ENCODE data around the gene PAPOLB. TPM values are rescaled to one million over a fixed set of nuclear protein-coding genes. Genes with fewer than 3 reads are reported as not detected.
A peak's percentile ranks its signal among the peaks of the same experiment; 100 is the strongest.

PAPOLB gene
- total and polyA plus RNA-seq, 4 donors: 0.01 to 1.9 (median 0.14) TPM

- WGBS, 2 donors: 4 to 9% methylated on average over 35 of the region's 35 CpGs
- ATAC-seq (ENCODE audit: insufficient read depth, low FRiP score) (no peak), DNase-seq (peak; percentile 79 to 87 (median 87))
- Histone ChIP-seq H3K36me3 (ENCODE audit: control insufficient read depth in 4 of 4, insufficient read depth in 4 of 4, low read length in 4 of 4) (peaks cover 0 to 3% (median 2%) of the 10 kb centered on the region in 4 donors), H3K9ac (ENCODE audit: insufficient read depth in 1 of 2, low read length in 2 of 2) (peak overlapping the region; percentile 56 to 76), H3K9me3 (ENCODE audit: control insufficient read depth in 4 of 4, insufficient read depth in 3 of 4, low read length in 3 of 4) (no peaks in the 10 kb centered on the region), H3K4me3 (peak overlapping the region; percentile 44), H3K27ac (ENCODE audit: low read depth in 1 of 2, low read length in 1 of 2) (peak overlapping the region; percentile 70 to 84), H3K4me1 (ENCODE audit: control insufficient read depth in 5 of 5, insufficient read depth in 5 of 5, low read length in 5 of 5) (peaks cover 0 to 38% (median 10%) of the 10 kb centered on the region in 5 donors), H3K27me3 (ENCODE audit: control insufficient read depth in 3 of 3, insufficient read depth in 3 of 3, low read length in 2 of 3) (no peaks in the 10 kb centered on the region)
- TF ChIP-seq CTCF (IDR thresholded peaks at IDR 0.05; ENCODE audit: control extremely low read depth, extremely low read depth): no peak
Observed at GRCh38 chr7:4882169-4883032, 20.6 kb upstream of the PAPOLB start.

GRCh38 chr7:4880218-4880617, 18.4 kb upstream of the PAPOLB start:
- H3K4me3 ChIP-seq: no peak overlapping the region
- no peaks in the 10 kb centered on the region for H3K9me3 ChIP-seq (ENCODE audit: control insufficient read depth in 4 of 4, insufficient read depth in 3 of 4, low read length in 3 of 4)
- peak overlapping the region in 1 of 2 donors; percentile 60 for H3K27ac ChIP-seq (ENCODE audit: low read depth in 1 of 2, low read length in 1 of 2)
- TF ChIP-seq CTCF (IDR thresholded peaks at IDR 0.05; ENCODE audit: control extremely low read depth, extremely low read depth): no peak
- 53 to 75% methylated on average over 10 of the region's 10 CpGs for WGBS, 2 donors
- no peak for ATAC-seq (ENCODE audit: insufficient read depth, low FRiP score)
- H3K9ac ChIP-seq (ENCODE audit: insufficient read depth in 1 of 2, low read length in 2 of 2): peak overlapping the region in 1 of 2 donors; percentile 33
- peak; percentile 39 to 47 (median 42) for DNase-seq
- H3K36me3 ChIP-seq (ENCODE audit: control insufficient read depth in 4 of 4, insufficient read depth in 4 of 4, low read length in 4 of 4): peaks cover 0 to 14% (median 7%) of the 10 kb centered on the region in 4 donors
- H3K27me3 ChIP-seq (ENCODE audit: control insufficient read depth in 3 of 3, insufficient read depth in 3 of 3, low read length in 2 of 3): no peaks in the 10 kb centered on the region
- peaks cover 0 to 38% (median 10%) of the 10 kb centered on the region in 5 donors for H3K4me1 ChIP-seq (ENCODE audit: control insufficient read depth in 5 of 5, insufficient read depth in 5 of 5, low read length in 5 of 5)

GRCh38 chr7:4879396-4880081, 17.7 kb upstream of the PAPOLB start:
- DNase-seq (peak in 1 of 3 donors; percentile 35), ATAC-seq (ENCODE audit: insufficient read depth, low FRiP score) (no peak)
- H3K36me3 ChIP-seq (ENCODE audit: control insufficient read depth in 4 of 4, insufficient read depth in 4 of 4, low read length in 4 of 4): peaks cover 0 to 15% (median 7%) of the 10 kb centered on the region in 4 donors
- peak overlapping the region in 1 of 2 donors; percentile 33 for H3K9ac ChIP-seq (ENCODE audit: insufficient read depth in 1 of 2, low read length in 2 of 2)
- H3K4me1 ChIP-seq (ENCODE audit: control insufficient read depth in 5 of 5, insufficient read depth in 5 of 5, low read length in 5 of 5): peaks cover 0 to 38% (median 10%) of the 10 kb centered on the region in 5 donors
- no peak overlapping the region for H3K4me3 ChIP-seq
- H3K27me3 ChIP-seq (ENCODE audit: control insufficient read depth in 3 of 3, insufficient read depth in 3 of 3, low read length in 2 of 3): no peaks in the 10 kb centered on the region
- no peaks in the 10 kb centered on the region for H3K9me3 ChIP-seq (ENCODE audit: control insufficient read depth in 4 of 4, insufficient read depth in 3 of 4, low read length in 3 of 4)
- 86 to 87% methylated on average over 27 of the region's 27 CpGs for WGBS, 2 donors
- H3K27ac ChIP-seq (ENCODE audit: low read depth in 1 of 2, low read length in 1 of 2): no peak overlapping the region
- TF ChIP-seq CTCF (IDR thresholded peaks at IDR 0.05; ENCODE audit: control extremely low read depth, extremely low read depth): no peak
